ENCODE data around the gene DUOX1.

DNA sequence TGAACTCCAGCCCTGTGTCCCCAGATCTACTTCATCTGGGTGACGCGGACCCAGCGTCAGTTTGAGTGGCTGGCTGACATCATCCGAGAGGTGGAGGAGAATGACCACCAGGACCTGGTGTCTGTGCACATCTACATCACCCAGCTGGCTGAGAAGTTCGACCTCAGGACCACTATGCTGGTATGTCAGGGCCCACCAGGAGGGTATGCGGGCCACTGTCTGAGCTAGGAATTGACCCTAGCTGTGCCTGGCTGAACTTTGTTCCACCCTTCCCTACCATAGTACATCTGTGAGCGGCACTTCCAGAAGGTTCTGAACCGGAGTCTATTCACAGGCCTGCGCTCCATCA lies 33.7 kb downstream of the DUOX1 start:
- TF ChIP-seq POLR2A (IDR thresholded peaks at IDR 0.05) (no peak), POLR2AphosphoS5 (IDR thresholded peaks at IDR 0.05) (no peak)
